SKM-1 (cell line): ENCODE measurements around the gene SRSF1.
"Not testable (repeated sequence)": the region's sequence is repeated elsewhere in the genome, so short reads cannot be mapped to it uniquely, and the experiment has no call there.

Source experiments
- DNase-seq: peaks from one replicate; lab custom pipeline; 2025; ENCODE audit not compliant: unreplicated experiment; lab: John Stamatoyannopoulos, UW

SRSF1 gene

GRCh38 chr17:57993471-57994365 is 13.3 kb downstream of the SRSF1 start:
- no peak for DNase-seq

GRCh38 chr17:57991537-57991936 is 15.5 kb downstream of the SRSF1 start:
- no peak for DNase-seq

- DNase-seq: no peak
These were observed 17.0 kb downstream of the SRSF1 start for GRCh38 chr17:57990037-57990436.

GRCh38 chr17:57988301-57989250 is 18.5 kb downstream of the SRSF1 start:
- DNase-seq: peak; percentile 42

GRCh38 chr17:57987581-57988300 is 19.3 kb downstream of the SRSF1 start, which contains the start of gene VEZF1:
VEZF1 (minus strand) TSS chr17:57988254; CDS start chr17:57988111, 143 bp downstream.
- peak; percentile 42 for DNase-seq

GRCh38 chr17:57986841-57987580 is 20.0 kb downstream of the SRSF1 start:
- DNase-seq: no peak

- no peak for DNase-seq
These were observed 21.4 kb downstream of the SRSF1 start for GRCh38 chr17:57985675-57985974.

- DNase-seq: no peak
These were observed 21.9 kb downstream of the SRSF1 start for GRCh38 chr17:57984936-57985674.

- no peak for DNase-seq
These were observed 22.7 kb downstream of the SRSF1 start for GRCh38 chr17:57984261-57984890.

- DNase-seq: no peak
These were observed 23.6 kb downstream of the SRSF1 start for GRCh38 chr17:57983446-57983845.

GRCh38 chr17:57982452-57983170 is 24.4 kb downstream of the SRSF1 start:
- no peak for DNase-seq

- DNase-seq: no peak
These were observed 26.5 kb downstream of the SRSF1 start for GRCh38 chr17:57980522-57980921.

GRCh38 chr17:57979076-57979475 is 28.0 kb downstream of the SRSF1 start:
- DNase-seq: no peak

GRCh38 chr17:57976594-57976993 is 30.5 kb downstream of the SRSF1 start:
- no peak for DNase-seq

- DNase-seq: no peak
These were observed 32.0 kb downstream of the SRSF1 start for GRCh38 chr17:57975044-57975443.

- not testable (repeated sequence) for DNase-seq
These were observed 32.8 kb downstream of the SRSF1 start for GRCh38 chr17:57974053-57974824.

- no peak for DNase-seq
These were observed 34.9 kb downstream of the SRSF1 start for GRCh38 chr17:57972151-57972550.

- DNase-seq: no peak
These were observed 35.5 kb downstream of the SRSF1 start for GRCh38 chr17:57971572-57971971.
